ENCODE measurements around the gene CD28.

Gene CD28

GRCh38 chr2:203704430-203704829 lies 2.0 kb upstream of the CD28 start:
- Histone ChIP-seq H3K9me3 (ENCODE audit: insufficient read depth, low read length, severe bottlenecking) (no peaks in the 10 kb centered on the region), H2AFZ (ENCODE audit: low read depth, low read length) (peak overlapping the region; percentile 15), H3K79me2 (ENCODE audit: insufficient read depth, low read length) (no peaks in the 10 kb centered on the region), H3K4me2 (ENCODE audit: insufficient read depth, low read length) (peak overlapping the region; percentile 21; the same call in 1 of the 2 replicates), H3K4me1 (ENCODE audit: insufficient read depth, low read length) (peaks cover 57% of the 10 kb centered on the region), H3K9ac (ENCODE audit: low read depth, low read length) (peak overlapping the region; percentile 54; the same call in 1 of the 2 replicates), H3K4me3 (ENCODE audit: low read depth in 1 of 2, low read length in 2 of 2) (no peak overlapping the region), H3K27me3 (ENCODE audit: insufficient read depth, low read length, poor library complexity) (no peaks in the 10 kb centered on the region), H3K36me3 (ENCODE audit: insufficient read depth, low read length) (no peaks in the 10 kb centered on the region), H3K27ac (ENCODE audit: low read length) (peak overlapping the region; percentile 97), H4K20me1 (ENCODE audit: insufficient read depth, low read length) (no peaks in the 10 kb centered on the region)
- DNase-seq (peak; percentile 25), ATAC-seq (ENCODE audit: insufficient read depth, low read depth) (peak; percentile 29; the same call in 2 of the 3 replicates)
- no peak for TF ChIP-seq CTCF (IDR thresholded peaks at IDR 0.05; ENCODE audit: borderline replicate concordance, extremely low read depth, low read length, poor library complexity, severe bottlenecking)
- TF ChIP-seq EZH2 (IDR thresholded peaks at IDR 0.05; ENCODE audit: borderline replicate concordance, low read depth, low read length, severe bottlenecking), result no peak

- Histone ChIP-seq H4K20me1 (ENCODE audit: insufficient read depth, low read length) (no peaks in the 10 kb centered on the region), H3K27ac (ENCODE audit: low read length) (peak overlapping the region; percentile 97), H3K27me3 (ENCODE audit: insufficient read depth, low read length, poor library complexity) (no peaks in the 10 kb centered on the region), H3K36me3 (ENCODE audit: insufficient read depth, low read length) (no peaks in the 10 kb centered on the region), H3K9me3 (ENCODE audit: insufficient read depth, low read length, severe bottlenecking) (no peaks in the 10 kb centered on the region), H3K4me2 (ENCODE audit: insufficient read depth, low read length) (peak overlapping the region; percentile 54), H3K4me1 (ENCODE audit: insufficient read depth, low read length) (peaks cover 63% of the 10 kb centered on the region), H3K9ac (ENCODE audit: low read depth, low read length) (peak overlapping the region; percentile 54), H2AFZ (ENCODE audit: low read depth, low read length) (no peak overlapping the region; the same call in 1 of the 2 replicates), H3K79me2 (ENCODE audit: insufficient read depth, low read length) (no peaks in the 10 kb centered on the region), H3K4me3 (ENCODE audit: low read depth in 1 of 2, low read length in 2 of 2) (no peak overlapping the region)
- ATAC-seq (ENCODE audit: insufficient read depth, low read depth) (peak; percentile 44), DNase-seq (peak; percentile 60)
- TF ChIP-seq EZH2 (IDR thresholded peaks at IDR 0.05; ENCODE audit: borderline replicate concordance, low read depth, low read length, severe bottlenecking), result no peak
Observed at GRCh38 chr2:203705178-203705577, 1.3 kb upstream of the CD28 start.

GRCh38 chr2:203707530-203707929 lies 1.1 kb downstream of the CD28 start:
- peak overlapping the region; percentile 1; the same call in 1 of the 2 replicates for H3K9ac ChIP-seq (ENCODE audit: low read depth, low read length)
- DNase-seq (no peak), ATAC-seq (ENCODE audit: insufficient read depth, low read depth) (no peak)
- H3K36me3 ChIP-seq (ENCODE audit: insufficient read depth, low read length), result no peaks in the 10 kb centered on the region
- peaks cover 70% of the 10 kb centered on the region for H3K4me1 ChIP-seq (ENCODE audit: insufficient read depth, low read length)
- H3K9me3 ChIP-seq (ENCODE audit: insufficient read depth, low read length, severe bottlenecking), result no peaks in the 10 kb centered on the region
- H3K79me2 ChIP-seq (ENCODE audit: insufficient read depth, low read length), result no peaks in the 10 kb centered on the region
- no peak overlapping the region for H3K4me2 ChIP-seq (ENCODE audit: insufficient read depth, low read length)
- no peaks in the 10 kb centered on the region for H4K20me1 ChIP-seq (ENCODE audit: insufficient read depth, low read length)
- no peak overlapping the region for H2AFZ ChIP-seq (ENCODE audit: low read depth, low read length)
- no peaks in the 10 kb centered on the region for H3K27me3 ChIP-seq (ENCODE audit: insufficient read depth, low read length, poor library complexity)
- H3K4me3 ChIP-seq (ENCODE audit: low read depth in 1 of 2, low read length in 2 of 2), result no peak overlapping the region
- TF ChIP-seq CTCF (IDR thresholded peaks at IDR 0.05; ENCODE audit: borderline replicate concordance, extremely low read depth, low read length, poor library complexity, severe bottlenecking) (no peak), EZH2 (IDR thresholded peaks at IDR 0.05; ENCODE audit: borderline replicate concordance, low read depth, low read length, severe bottlenecking) (no peak)
- H3K27ac ChIP-seq (ENCODE audit: low read length), result peak overlapping the region; percentile 97

GRCh38 chr2:203708846-203709396 lies 2.5 kb downstream of the CD28 start:
- H3K4me3 ChIP-seq (ENCODE audit: low read depth in 1 of 2, low read length in 2 of 2), result no peak overlapping the region
- no peak overlapping the region; the same call in 1 of the 2 replicates for H3K4me2 ChIP-seq (ENCODE audit: insufficient read depth, low read length)
- TF ChIP-seq CTCF (IDR thresholded peaks at IDR 0.05; ENCODE audit: borderline replicate concordance, extremely low read depth, low read length, poor library complexity, severe bottlenecking), result no peak
- TF ChIP-seq EZH2 (IDR thresholded peaks at IDR 0.05; ENCODE audit: borderline replicate concordance, low read depth, low read length, severe bottlenecking), result no peak
- no peak overlapping the region for H3K9ac ChIP-seq (ENCODE audit: low read depth, low read length)
- H3K36me3 ChIP-seq (ENCODE audit: insufficient read depth, low read length), result no peaks in the 10 kb centered on the region
- ATAC-seq (ENCODE audit: insufficient read depth, low read depth) (no peak), DNase-seq (no peak)
- peaks cover 65% of the 10 kb centered on the region for H3K4me1 ChIP-seq (ENCODE audit: insufficient read depth, low read length)
- H3K79me2 ChIP-seq (ENCODE audit: insufficient read depth, low read length), result no peaks in the 10 kb centered on the region
- no peaks in the 10 kb centered on the region for H4K20me1 ChIP-seq (ENCODE audit: insufficient read depth, low read length)
- no peaks in the 10 kb centered on the region for H3K9me3 ChIP-seq (ENCODE audit: insufficient read depth, low read length, severe bottlenecking)
- no peak overlapping the region for H2AFZ ChIP-seq (ENCODE audit: low read depth, low read length)
- H3K27me3 ChIP-seq (ENCODE audit: insufficient read depth, low read length, poor library complexity), result no peaks in the 10 kb centered on the region
- peak overlapping the region; percentile 16; the same call in 1 of the 2 replicates for H3K27ac ChIP-seq (ENCODE audit: low read length)

All from DND-41 (cell line).